A375 (cell line): ENCODE results near the gene NEK8. TPM values are rescaled to one million over a fixed set of nuclear protein-coding genes. Genes with fewer than 3 reads are reported as not detected.

Experiments used
- small RNA-seq: library from RNA; depleted of rRNA; stranded (forward); fragments of <200 nt; gene quantifications from one replicate; pipeline ENCODE3, GENCODE V24; 2014
- total RNA-seq: library from RNA; depleted of rRNA; stranded (reverse); fragments of >200 nt; shearing (Covaris generic); gene quantifications from 2 replicates; pipeline ENCODE4 v1.2.3, GENCODE V29; 2014; rRNA removed

The NEK8 gene
- 2.7 and 3.1 TPM in 2 replicates for total RNA-seq

GRCh38 chr17:28728364-28729200 is at the start of gene NEK8:
Gene NEK8, plus strand, starts transcription at chr17:28728788. Its CDS starts 26 bp downstream, at chr17:28728814.

GRCh38 chr17:28711723-28712031 is 16.9 kb upstream of the NEK8 start, which contains the start of gene PROCA1:
Gene PROCA1, minus strand, starts transcription at chr17:28711888. Its CDS starts 228 bp downstream, at chr17:28711660.

DNA sequence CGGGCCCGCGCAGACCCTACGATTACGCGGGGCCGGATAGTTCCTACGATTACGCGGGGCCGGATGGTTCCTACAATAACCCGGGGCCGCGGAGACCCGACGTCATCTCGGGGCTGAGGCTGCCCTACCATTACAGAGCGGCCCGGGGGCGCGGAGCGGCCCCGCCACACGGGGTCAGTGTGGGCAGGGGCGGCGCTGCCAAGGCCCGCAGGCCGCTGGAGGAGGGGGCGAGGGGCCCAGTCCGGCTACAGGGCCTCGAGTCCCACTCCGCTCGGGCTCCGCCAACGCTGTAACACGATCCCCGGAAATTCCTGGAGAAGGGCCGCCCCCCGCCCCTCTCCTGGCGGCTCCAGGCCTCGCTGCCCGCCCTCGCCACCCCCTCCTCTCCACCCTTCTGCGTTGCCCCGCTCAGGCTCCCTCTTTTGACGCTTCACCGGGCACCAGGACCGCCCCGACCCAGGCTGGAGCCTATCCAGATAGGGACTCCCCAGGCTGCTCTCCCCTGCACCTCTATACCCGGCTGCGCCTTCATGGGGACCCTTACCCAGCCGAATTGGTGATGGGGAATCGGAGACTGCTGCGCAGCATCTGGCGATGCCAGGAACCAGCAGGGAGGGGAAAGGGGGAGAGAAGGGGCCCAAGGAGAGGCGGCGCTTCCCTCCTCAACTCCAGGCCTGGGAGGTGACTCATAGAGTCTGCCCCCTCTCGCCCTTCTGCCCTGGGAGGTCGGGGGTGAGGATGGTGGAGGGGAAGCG is 10.8 kb upstream of the NEK8 start, which contains the start of gene RAB34:
Gene RAB34 (minus strand): TSS at position 291 of the 755 bp plus-strand sequence. CDS start 602 bp downstream, outside the sequence.

GRCh38 chr17:28726226-28726626 is 2.4 kb upstream of the NEK8 start, which contains the start of gene TLCD1:
Gene TLCD1, minus strand, starts transcription at chr17:28726233. Its CDS starts 136 bp downstream, at chr17:28726097.

DNA sequence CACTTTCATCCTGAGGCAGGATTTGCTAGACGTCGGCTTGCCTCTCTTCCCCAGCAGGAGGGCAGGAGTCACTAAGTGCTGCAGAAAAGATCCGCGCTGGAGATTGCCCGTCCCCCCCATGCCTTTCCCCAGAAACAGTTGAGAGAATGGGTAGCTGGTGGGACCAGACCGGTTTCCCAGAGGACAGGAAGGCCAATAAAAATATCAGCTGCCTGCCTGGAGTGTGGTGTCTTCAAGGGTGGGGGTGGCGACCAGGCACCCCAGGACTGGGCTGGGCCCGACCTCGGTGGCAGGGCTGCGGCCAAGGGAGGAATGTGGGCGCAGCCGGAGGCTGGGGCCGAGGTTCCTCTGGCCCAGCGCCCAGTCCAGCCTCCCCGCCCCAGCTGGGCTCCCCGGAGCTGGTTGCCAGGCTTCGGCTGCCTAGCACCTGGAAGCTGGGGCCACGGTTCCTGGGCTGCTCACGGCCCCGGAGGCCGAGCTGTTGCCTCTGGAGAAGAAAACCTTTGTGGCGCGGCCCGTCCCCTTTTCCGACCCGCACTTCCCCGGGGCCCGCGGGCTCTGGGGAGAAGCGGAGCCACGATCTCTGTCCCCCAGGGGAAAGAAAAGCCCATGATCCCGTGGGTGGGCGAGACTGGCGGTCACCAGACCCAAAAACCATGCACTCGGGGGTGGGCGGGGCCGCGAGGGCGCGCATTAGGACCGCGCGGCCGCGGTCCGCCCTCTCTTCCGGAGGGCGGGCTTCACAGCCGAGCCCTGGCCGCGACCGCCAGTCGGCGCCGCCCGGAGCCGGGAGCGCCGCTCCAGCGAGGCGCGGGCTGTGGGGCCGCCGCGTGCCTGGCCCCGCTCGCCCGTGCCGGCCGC is 14.9 kb downstream of the NEK8 start, which contains the start of gene TRAF4:
Gene TRAF4 (plus strand): TSS at position 769 of the 861 bp plus-strand sequence. CDS start 102 bp downstream, outside the sequence.

Small RNAs within 50 kb of the gene (small RNA-seq; reads per million reads assigned to genes)
- gene SNORD42A (not detected), gene SNORD42B (not detected), gene SNORD4A (not detected), gene SNORD4B (not detected)

Other genes starting within 250 kb of the NEK8 start
- gene FOXN1, start 222.4 kb upstream of the NEK8 start, total RNA-seq: 0.11 TPM in 1 of 2 replicates, not detected in the other
- 41.9 and 42.8 TPM in 2 replicates for gene UNC119, start 176.2 kb upstream of the NEK8 start, total RNA-seq
- 64.5 and 79.7 TPM in 2 replicates for gene PIGS, start 157.3 kb upstream of the NEK8 start, total RNA-seq
- gene ALDOC, start 151.9 kb upstream of the NEK8 start, total RNA-seq: 116 and 133 TPM in 2 replicates
- gene SPAG5, start 129.8 kb upstream of the NEK8 start, total RNA-seq: 97.4 and 108 TPM in 2 replicates
- gene RSKR, start 114.6 kb upstream of the NEK8 start, total RNA-seq: 6.3 and 7.8 TPM in 2 replicates
- 114 and 124 TPM in 2 replicates for gene BLTP2, start 83.6 kb upstream of the NEK8 start, total RNA-seq
- gene SDF2, start 66.9 kb upstream of the NEK8 start, total RNA-seq: 44.1 and 50.7 TPM in 2 replicates
- gene SUPT6H, start 66.6 kb upstream of the NEK8 start, total RNA-seq: 61.7 and 66.9 TPM in 2 replicates
- 7.3 and 10.3 TPM in 2 replicates for gene PROCA1, start 16.9 kb upstream of the NEK8 start, total RNA-seq
- 217 and 273 TPM in 2 replicates for gene RAB34, start 10.9 kb upstream of the NEK8 start, total RNA-seq
- 965 and 1,132 TPM in 2 replicates for gene RPL23A, start 8.8 kb upstream of the NEK8 start, total RNA-seq
- gene TLCD1, start 2.6 kb upstream of the NEK8 start, total RNA-seq: 16.1 and 18.9 TPM in 2 replicates
- 91.1 and 92.0 TPM in 2 replicates for gene TRAF4, start 15.2 kb downstream of the NEK8 start, total RNA-seq
- 10.9 and 11.8 TPM in 2 replicates for gene FAM222B, start 114.0 kb downstream of the NEK8 start, total RNA-seq
- gene ERAL1, start 126.2 kb downstream of the NEK8 start, total RNA-seq: 24.2 and 35.3 TPM in 2 replicates
- gene FLOT2, start 168.9 kb downstream of the NEK8 start, total RNA-seq: 36.3 and 39.4 TPM in 2 replicates
- 19.3 and 20.6 TPM in 2 replicates for gene DHRS13, start 174.3 kb downstream of the NEK8 start, total RNA-seq
- gene PHF12, start 222.7 kb downstream of the NEK8 start, total RNA-seq: 23.2 and 23.6 TPM in 2 replicates